Measurements from ENCODE around the gene B4GALNT4. TPM values are rescaled to one million over a fixed set of nuclear protein-coding genes. Genes with fewer than 3 reads are reported as not detected.

B4GALNT4 gene
- total RNA-seq, 1 experiment from 2014 or later, result 4.7 TPM

- Histone ChIP-seq H3K4me3 (no peak overlapping the region), H3K9me3 (ENCODE audit: insufficient read depth, low read depth) (no peaks in the 10 kb centered on the region), H3K4me1 (replicated peaks; ENCODE audit: insufficient read depth) (peaks cover 8% of the 10 kb centered on the region; the same call in 1 of the 2 replicates), H3K27ac (no peak overlapping the region), H2AFZ (no peak overlapping the region), H3K4me2 (no peak overlapping the region), H3K27me3 (ENCODE audit: insufficient read depth, low read depth) (peaks cover 15% of the 10 kb centered on the region), H3K36me3 (ENCODE audit: low read depth) (no peaks in the 10 kb centered on the region), H3F3A (ENCODE audit: insufficient read depth, low read depth) (peaks cover 11% of the 10 kb centered on the region), H3K9me2 (ENCODE audit: insufficient read depth) (no peaks in the 10 kb centered on the region), H3K79me2 (ENCODE audit: low read depth) (no peaks in the 10 kb centered on the region), H4K20me1 (ENCODE audit: insufficient read depth) (no peaks in the 10 kb centered on the region)
- DNase-seq, result no peak
- no TSS peak for BruUV-seq (replicated peaks)
- TF ChIP-seq CTCF (conservative IDR thresholded peaks at IDR 0.05), result no peak
- no peak for TF ChIP-seq EZH2 (IDR thresholded peaks at IDR 0.05; ENCODE audit: low read depth)
- CTCF ChIA-PET, result no interaction called here
- POLR2A ChIA-PET (ENCODE audit: unreplicated experiment), result interaction anchor here (0.6 kb wide), 1 partner anchor 71 kb away, joined by 3 read pairs; the partner anchor contains the start of gene ANO9
- intact Hi-C loops (cut with micrococcal nuclease; ENCODE audit: unreplicated experiment), result no loop called here
These were observed 1.8 kb downstream of the B4GALNT4 start for GRCh38 chr11:371051-371450.

GRCh38 chr11:371716-372590 is 2.7 kb downstream of the B4GALNT4 start:
- Histone ChIP-seq H3K27ac (no peak overlapping the region), H3K9me3 (ENCODE audit: insufficient read depth, low read depth) (no peaks in the 10 kb centered on the region), H3K4me2 (no peak overlapping the region), H3K9me2 (ENCODE audit: insufficient read depth) (no peaks in the 10 kb centered on the region), H3K36me3 (ENCODE audit: low read depth) (no peaks in the 10 kb centered on the region), H3K4me1 (replicated peaks; ENCODE audit: insufficient read depth) (peaks cover 8% of the 10 kb centered on the region; the same call in 1 of the 2 replicates), H4K20me1 (ENCODE audit: insufficient read depth) (no peaks in the 10 kb centered on the region), H3K4me3 (no peak overlapping the region), H3F3A (ENCODE audit: insufficient read depth, low read depth) (peaks cover 11% of the 10 kb centered on the region), H3K79me2 (ENCODE audit: low read depth) (no peaks in the 10 kb centered on the region), H3K27me3 (ENCODE audit: insufficient read depth, low read depth) (peaks cover 15% of the 10 kb centered on the region), H2AFZ (no peak overlapping the region)
- ChIA-PET CTCF (no interaction called here), POLR2A (ENCODE audit: unreplicated experiment) (no interaction called here)
- no peak for TF ChIP-seq CTCF (conservative IDR thresholded peaks at IDR 0.05)
- no peak for TF ChIP-seq EZH2 (IDR thresholded peaks at IDR 0.05; ENCODE audit: low read depth)
- intact Hi-C loops (cut with micrococcal nuclease; ENCODE audit: unreplicated experiment), result no loop called here
- no TSS peak for BruUV-seq (replicated peaks)
- DNase-seq, result no peak

- TF ChIP-seq CTCF (conservative IDR thresholded peaks at IDR 0.05) (no peak), EZH2 (IDR thresholded peaks at IDR 0.05; ENCODE audit: low read depth) (no peak)
- CTCF ChIA-PET, result no interaction called here
- Histone ChIP-seq H2AFZ (no peak overlapping the region), H3F3A (ENCODE audit: insufficient read depth, low read depth) (peaks cover 11% of the 10 kb centered on the region), H3K4me2 (no peak overlapping the region), H3K9me3 (ENCODE audit: insufficient read depth, low read depth) (no peaks in the 10 kb centered on the region), H3K27ac (no peak overlapping the region), H3K79me2 (ENCODE audit: low read depth) (no peaks in the 10 kb centered on the region), H3K36me3 (ENCODE audit: low read depth) (no peaks in the 10 kb centered on the region), H3K27me3 (ENCODE audit: insufficient read depth, low read depth) (peaks cover 5% of the 10 kb centered on the region), H3K4me1 (replicated peaks; ENCODE audit: insufficient read depth) (peaks cover 7% of the 10 kb centered on the region; the same call in 1 of the 2 replicates), H4K20me1 (ENCODE audit: insufficient read depth) (no peaks in the 10 kb centered on the region), H3K4me3 (no peak overlapping the region), H3K9me2 (ENCODE audit: insufficient read depth) (no peaks in the 10 kb centered on the region)
- no TSS peak for BruUV-seq (replicated peaks)
- intact Hi-C loops (cut with micrococcal nuclease; ENCODE audit: unreplicated experiment), result no loop called here
- no peak for DNase-seq
- POLR2A ChIA-PET (ENCODE audit: unreplicated experiment), result no interaction called here
These were observed 3.8 kb downstream of the B4GALNT4 start for GRCh38 chr11:372809-373715.
